DOHH2 (cell line): Measurements from ENCODE around the gene PRDM10.

ENCODE experiments used
- CTCF ChIP-seq: fragments of 200-600 bp; sonication (generic); IDR thresholded peaks from one replicate; pipeline ENCODE4 v1.5.1; 2014; ENCODE audit warnings: antibody characterized with exemption, mild to moderate bottlenecking, low read depth, low read length; ENCODE audit not compliant: poor library complexity, severe bottlenecking
- EZH2phosphoT487 ChIP-seq: fragments of 200-600 bp; sonication (generic); IDR thresholded peaks from 2 replicates; pipeline ENCODE4 v1.6.1; 2017; ENCODE audit warnings: borderline replicate concordance, mild to moderate bottlenecking, antibody characterized with exemption, low read length, moderate library complexity, mixed read lengths

DNA sequence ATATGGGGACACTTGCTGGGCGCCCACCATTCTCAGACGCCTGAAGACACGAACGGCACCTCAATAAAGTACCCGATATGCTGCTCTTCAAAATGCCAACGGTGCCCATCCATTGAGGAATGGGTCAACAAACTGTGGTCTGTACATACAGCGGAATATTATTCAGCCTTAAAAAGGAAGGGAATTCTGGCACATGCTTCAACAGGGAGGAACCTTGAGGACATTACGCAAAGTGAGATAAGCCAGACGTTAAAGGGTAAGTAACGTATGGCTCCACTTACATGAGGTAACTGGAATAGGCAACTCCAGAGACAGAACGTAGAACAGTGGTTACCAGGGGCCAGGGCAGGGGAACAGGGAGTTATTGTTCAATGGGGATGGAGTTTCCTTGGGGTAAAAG, 28.0 kb downstream of the PRDM10 start:
- TF ChIP-seq EZH2phosphoT487 (no peak), CTCF (no peak)
